ENCODE measurements around the gene LARGE1. TPM values are rescaled to one million over a fixed set of nuclear protein-coding genes. Genes with fewer than 3 reads are reported as not detected.

Gene LARGE1
- total and polyA plus RNA-seq, 2 experiments from 2014 or later, result 21.2 to 23.6 TPM

DNA sequence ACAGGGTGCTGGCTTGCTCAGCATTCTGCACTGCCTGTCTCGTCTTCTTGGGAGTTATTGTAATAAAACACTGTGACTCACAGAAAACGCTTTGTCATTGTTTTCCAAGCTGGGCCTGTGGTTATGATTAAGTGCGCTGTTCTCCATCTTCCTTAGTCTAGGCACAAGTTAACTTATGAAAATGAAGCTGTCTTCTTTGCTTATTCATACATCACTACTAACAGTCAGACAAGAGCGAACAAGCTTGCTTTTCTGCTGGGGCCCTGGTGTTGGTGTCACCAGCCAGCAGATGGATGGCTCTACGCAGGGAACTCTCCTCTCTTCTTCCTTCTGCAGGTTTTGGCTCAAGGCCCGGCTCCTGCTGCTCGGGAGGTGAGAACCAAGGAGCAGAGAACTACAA, 482.0 kb downstream of the LARGE1 start:
- H3K4me1 ChIP-seq (ENCODE audit: insufficient read depth), result no peaks in the 10 kb centered on the region
- no peaks in the 10 kb centered on the region for H3K9me2 ChIP-seq (replicated peaks; ENCODE audit: insufficient read depth)
- TF ChIP-seq, protein P1, sequence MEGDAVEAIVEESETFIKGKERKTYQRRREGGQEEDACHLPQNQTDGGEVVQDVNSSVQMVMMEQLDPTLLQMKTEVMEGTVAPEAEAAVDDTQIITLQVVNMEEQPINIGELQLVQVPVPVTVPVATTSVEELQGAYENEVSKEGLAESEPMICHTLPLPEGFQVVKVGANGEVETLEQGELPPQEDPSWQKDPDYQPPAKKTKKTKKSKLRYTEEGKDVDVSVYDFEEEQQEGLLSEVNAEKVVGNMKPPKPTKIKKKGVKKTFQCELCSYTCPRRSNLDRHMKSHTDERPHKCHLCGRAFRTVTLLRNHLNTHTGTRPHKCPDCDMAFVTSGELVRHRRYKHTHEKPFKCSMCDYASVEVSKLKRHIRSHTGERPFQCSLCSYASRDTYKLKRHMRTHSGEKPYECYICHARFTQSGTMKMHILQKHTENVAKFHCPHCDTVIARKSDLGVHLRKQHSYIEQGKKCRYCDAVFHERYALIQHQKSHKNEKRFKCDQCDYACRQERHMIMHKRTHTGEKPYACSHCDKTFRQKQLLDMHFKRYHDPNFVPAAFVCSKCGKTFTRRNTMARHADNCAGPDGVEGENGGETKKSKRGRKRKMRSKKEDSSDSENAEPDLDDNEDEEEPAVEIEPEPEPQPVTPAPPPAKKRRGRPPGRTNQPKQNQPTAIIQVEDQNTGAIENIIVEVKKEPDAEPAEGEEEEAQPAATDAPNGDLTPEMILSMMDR (IDR thresholded peaks at IDR 0.05; ENCODE audit: poor library complexity), result no peak
- TF ChIP-seq EZH2phosphoT487 (IDR thresholded peaks at IDR 0.05; ENCODE audit: low read depth, severe bottlenecking, unreplicated experiment) (no peak), EZH2 (IDR thresholded peaks at IDR 0.05; ENCODE audit: borderline replicate concordance) (no peak)
- DNase-seq (ENCODE audit: low spot score), result peak; percentile 32
- no peaks in the 10 kb centered on the region for H4K20me1 ChIP-seq (ENCODE audit: insufficient read depth, poor library complexity, severe bottlenecking)
- 76% methylated on average over 7 of the region's 7 CpGs for WGBS (ENCODE audit: low lambda C conversion rate, missing lambda C conversion rate)
- H3K36me3 ChIP-seq (replicated peaks; ENCODE audit: insufficient read depth, low read depth), result no peaks in the 10 kb centered on the region
- no peak overlapping the region for H3K4me3 ChIP-seq
- H3K4me2 ChIP-seq, result no peak overlapping the region
- H2AFZ ChIP-seq, result no peak overlapping the region
- no peak overlapping the region for H3K27ac ChIP-seq
- no peaks in the 10 kb centered on the region for H3K27me3 ChIP-seq
- H3K79me2 ChIP-seq, result no peaks in the 10 kb centered on the region
- no peaks in the 10 kb centered on the region for H3K9me3 ChIP-seq (ENCODE audit: low read depth)

DNA sequence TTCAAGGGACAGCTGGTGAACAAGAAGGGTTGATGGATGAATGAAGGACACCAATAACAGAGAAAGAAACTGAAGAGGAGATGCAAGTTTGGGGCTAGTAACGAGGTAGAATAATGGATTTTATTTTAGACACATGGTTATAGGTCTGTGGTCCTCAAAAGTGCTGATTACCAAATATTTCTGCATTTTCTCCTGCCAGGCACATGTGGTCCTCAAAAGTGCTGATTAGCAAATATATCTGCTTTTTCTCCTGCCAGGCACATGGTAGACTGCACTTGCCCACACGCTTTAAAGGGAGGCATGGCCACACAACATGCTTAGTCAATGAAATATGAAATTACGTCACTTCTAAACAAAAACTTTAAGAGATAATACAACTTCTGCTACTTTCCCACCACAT, 489.0 kb downstream of the LARGE1 start:
- no peaks in the 10 kb centered on the region for H3K9me2 ChIP-seq (replicated peaks; ENCODE audit: insufficient read depth)
- no peak for DNase-seq (ENCODE audit: low spot score)
- no peaks in the 10 kb centered on the region for H3K9me3 ChIP-seq (ENCODE audit: low read depth)
- H3K27me3 ChIP-seq, result no peaks in the 10 kb centered on the region
- no peak overlapping the region for H3K4me3 ChIP-seq
- TF ChIP-seq EZH2 (IDR thresholded peaks at IDR 0.05; ENCODE audit: borderline replicate concordance), result no peak
- TF ChIP-seq, protein P1 (IDR thresholded peaks at IDR 0.05; ENCODE audit: poor library complexity), result no peak
- TF ChIP-seq EZH2phosphoT487 (IDR thresholded peaks at IDR 0.05; ENCODE audit: low read depth, severe bottlenecking, unreplicated experiment), result no peak
- no peak overlapping the region for H3K27ac ChIP-seq
- 100% methylated on average over 3 of the region's 3 CpGs for WGBS (ENCODE audit: low lambda C conversion rate, missing lambda C conversion rate)
- H3K4me2 ChIP-seq, result no peak overlapping the region
- no peaks in the 10 kb centered on the region for H3K79me2 ChIP-seq
- H3K4me1 ChIP-seq (ENCODE audit: insufficient read depth), result no peaks in the 10 kb centered on the region
- H4K20me1 ChIP-seq (ENCODE audit: insufficient read depth, poor library complexity, severe bottlenecking), result no peaks in the 10 kb centered on the region
- no peaks in the 10 kb centered on the region for H3K36me3 ChIP-seq (replicated peaks; ENCODE audit: insufficient read depth, low read depth)
- no peak overlapping the region for H2AFZ ChIP-seq

- H3K36me3 ChIP-seq (replicated peaks; ENCODE audit: insufficient read depth, low read depth), result no peaks in the 10 kb centered on the region
- H3K79me2 ChIP-seq, result no peaks in the 10 kb centered on the region
- no peaks in the 10 kb centered on the region for H3K9me3 ChIP-seq (ENCODE audit: low read depth)
- no peak overlapping the region for H3K27ac ChIP-seq
- H2AFZ ChIP-seq, result no peak overlapping the region
- H4K20me1 ChIP-seq (ENCODE audit: insufficient read depth, poor library complexity, severe bottlenecking), result no peaks in the 10 kb centered on the region
- TF ChIP-seq EZH2phosphoT487 (IDR thresholded peaks at IDR 0.05; ENCODE audit: low read depth, severe bottlenecking, unreplicated experiment), result no peak
- TF ChIP-seq EZH2 (IDR thresholded peaks at IDR 0.05; ENCODE audit: borderline replicate concordance), result no peak
- TF ChIP-seq, protein P1 (IDR thresholded peaks at IDR 0.05; ENCODE audit: poor library complexity), result no peak
- H3K4me3 ChIP-seq, result no peak overlapping the region
- 86% methylated on average over 7 of the region's 7 CpGs for WGBS (ENCODE audit: low lambda C conversion rate, missing lambda C conversion rate)
- H3K27me3 ChIP-seq, result no peaks in the 10 kb centered on the region
- H3K4me1 ChIP-seq (ENCODE audit: insufficient read depth), result no peaks in the 10 kb centered on the region
- no peak overlapping the region for H3K4me2 ChIP-seq
- H3K9me2 ChIP-seq (replicated peaks; ENCODE audit: insufficient read depth), result no peaks in the 10 kb centered on the region
- no peak for DNase-seq (ENCODE audit: low spot score)
These were observed 491.0 kb downstream of the LARGE1 start for GRCh38 chr22:33429281-33429680.

GRCh38 chr22:33427461-33427860, 492.8 kb downstream of the LARGE1 start:
- no peaks in the 10 kb centered on the region for H4K20me1 ChIP-seq (ENCODE audit: insufficient read depth, poor library complexity, severe bottlenecking)
- H3K4me1 ChIP-seq (ENCODE audit: insufficient read depth), result no peaks in the 10 kb centered on the region
- WGBS (ENCODE audit: low lambda C conversion rate, missing lambda C conversion rate), result 93% methylated on average over 6 of the region's 6 CpGs
- no peaks in the 10 kb centered on the region for H3K36me3 ChIP-seq (replicated peaks; ENCODE audit: insufficient read depth, low read depth)
- H3K79me2 ChIP-seq, result no peaks in the 10 kb centered on the region
- no peak overlapping the region for H2AFZ ChIP-seq
- DNase-seq (ENCODE audit: low spot score), result no peak
- H3K4me3 ChIP-seq, result no peak overlapping the region
- H3K4me2 ChIP-seq, result no peak overlapping the region
- no peaks in the 10 kb centered on the region for H3K27me3 ChIP-seq
- H3K9me2 ChIP-seq (replicated peaks; ENCODE audit: insufficient read depth), result no peaks in the 10 kb centered on the region
- TF ChIP-seq, protein P1 (IDR thresholded peaks at IDR 0.05; ENCODE audit: poor library complexity), result no peak
- TF ChIP-seq EZH2phosphoT487 (IDR thresholded peaks at IDR 0.05; ENCODE audit: low read depth, severe bottlenecking, unreplicated experiment) (no peak), EZH2 (IDR thresholded peaks at IDR 0.05; ENCODE audit: borderline replicate concordance) (no peak)
- H3K9me3 ChIP-seq (ENCODE audit: low read depth), result no peaks in the 10 kb centered on the region
- no peak overlapping the region for H3K27ac ChIP-seq

All from hepatocyte (in vitro differentiated cells).